Activated naive CD8-positive, alpha-beta T cell treated with anti-CD3 and anti-CD28 coated beads, Interleukin-2, amount 50 U/mL, for 24 hours (primary cell): ENCODE data around the gene MOCS1.

Experiments
- ATAC-seq: fragments of 150-1000 bp; cut with Tn5 transposase; one replicate; pipeline ENCODE4 v1.10.0; 2021
- DNase-seq: peaks from one replicate; pipeline ENCODE4 v3.0.0; 2021
- H3K27ac Mint-ChIP-seq: one replicate; pipeline ENCODE4 v1.8.0; 2021; ENCODE audit warnings: mild to moderate bottlenecking, mixed read lengths
- H3K27me3 Mint-ChIP-seq: one replicate; pipeline ENCODE4 v1.8.0; 2021; ENCODE audit warnings: mixed read lengths
- H3K36me3 Mint-ChIP-seq: one replicate; pipeline ENCODE4 v1.8.0; 2021; ENCODE audit warnings: low read depth, mixed read lengths
- H3K4me1 Mint-ChIP-seq: one replicate; pipeline ENCODE4 v1.8.0; 2021; ENCODE audit warnings: mixed read lengths
- H3K4me3 Mint-ChIP-seq: one replicate; pipeline ENCODE4 v1.8.0; 2021; ENCODE audit warnings: mild to moderate bottlenecking, moderate library complexity, mixed read lengths
- H3K9me3 Mint-ChIP-seq: one replicate; pipeline ENCODE4 v1.8.0; 2021; ENCODE audit warnings: mixed read lengths

MOCS1 gene

DNA sequence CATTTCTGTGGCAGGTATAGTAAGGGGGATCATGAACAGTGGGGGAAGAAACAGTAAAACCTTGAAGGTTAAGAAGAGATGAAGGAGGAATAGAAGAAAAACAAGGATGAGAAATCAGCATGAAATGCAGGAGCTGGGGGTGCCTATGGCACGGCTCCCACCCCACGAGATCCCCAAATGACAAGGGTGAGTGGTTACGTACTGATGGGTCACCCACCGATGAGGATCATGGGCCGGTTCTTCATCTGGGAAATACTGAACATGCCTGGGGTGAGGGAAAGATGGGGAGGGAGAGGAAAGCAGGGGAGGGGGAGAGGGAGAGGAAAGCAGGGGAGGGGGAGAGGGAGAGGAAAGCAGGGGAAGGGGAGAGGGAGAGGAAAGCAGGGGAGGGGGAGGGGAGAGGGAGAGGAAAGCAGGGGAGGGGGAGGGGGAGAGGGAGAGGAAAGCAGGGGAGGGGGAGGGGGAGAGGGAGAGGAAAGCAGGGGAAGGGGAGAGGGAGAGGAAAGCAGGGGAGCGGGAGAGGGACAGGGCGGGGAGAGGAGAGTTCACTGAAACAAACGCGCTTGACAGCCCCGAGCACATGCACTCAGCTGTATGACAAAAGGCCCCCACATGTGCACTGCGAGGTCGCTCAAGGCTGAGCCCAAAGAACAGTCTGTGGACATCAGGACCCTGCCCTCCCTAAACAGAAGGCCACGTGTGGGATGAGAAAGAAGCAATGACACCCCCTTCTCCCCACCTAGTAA, 25.3 kb downstream of the MOCS1 start:
- H3K4me1 Mint-ChIP-seq = no peaks in the 10 kb centered on the region
- H3K4me3 Mint-ChIP-seq = no peak overlapping the region
- no peaks in the 10 kb centered on the region for H3K27me3 Mint-ChIP-seq
- DNase-seq (no peak), ATAC-seq (no peak)
- H3K36me3 Mint-ChIP-seq = no peaks in the 10 kb centered on the region
- H3K27ac Mint-ChIP-seq = no peak overlapping the region
- no peaks in the 10 kb centered on the region for H3K9me3 Mint-ChIP-seq

DNA sequence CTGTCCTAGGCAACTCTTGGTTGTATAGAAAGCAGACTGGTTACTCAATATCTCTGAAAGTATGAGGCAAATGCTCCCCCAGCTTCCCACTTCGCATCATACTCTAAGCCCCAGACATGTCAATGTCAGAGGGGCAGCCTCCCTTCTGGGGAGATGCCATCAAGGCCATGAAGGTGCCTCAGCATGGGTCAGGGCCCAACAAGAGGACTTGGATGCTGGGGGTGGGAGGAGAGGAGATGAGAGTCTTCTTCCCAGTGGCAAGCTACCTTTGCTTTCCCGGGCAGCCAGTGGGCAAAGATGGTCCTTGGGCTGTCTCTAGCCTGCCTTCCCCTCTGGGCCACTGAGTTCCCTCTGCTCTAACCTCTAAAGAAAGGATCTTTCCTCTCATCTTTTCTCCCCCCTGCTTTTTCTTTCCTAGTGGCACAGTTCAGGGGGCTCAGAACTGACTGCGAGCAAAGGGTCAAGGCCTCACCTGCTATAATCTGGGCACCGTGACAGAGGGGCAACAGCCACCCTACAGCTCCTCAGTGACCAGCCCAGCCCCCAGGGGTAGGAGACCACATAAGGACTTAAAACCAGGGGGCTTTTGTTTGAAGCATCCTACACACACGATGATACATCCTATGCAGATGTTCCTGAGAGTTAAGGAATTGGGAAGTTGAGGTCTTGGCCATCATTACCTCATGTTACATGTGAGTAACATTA, 26.2 kb downstream of the MOCS1 start:
- Mint-ChIP-seq H3K4me3 (no peak overlapping the region), H3K4me1 (no peaks in the 10 kb centered on the region), H3K9me3 (no peaks in the 10 kb centered on the region), H3K27me3 (no peaks in the 10 kb centered on the region), H3K36me3 (no peaks in the 10 kb centered on the region), H3K27ac (no peak overlapping the region)
- ATAC-seq (no peak), DNase-seq (no peak)

DNA sequence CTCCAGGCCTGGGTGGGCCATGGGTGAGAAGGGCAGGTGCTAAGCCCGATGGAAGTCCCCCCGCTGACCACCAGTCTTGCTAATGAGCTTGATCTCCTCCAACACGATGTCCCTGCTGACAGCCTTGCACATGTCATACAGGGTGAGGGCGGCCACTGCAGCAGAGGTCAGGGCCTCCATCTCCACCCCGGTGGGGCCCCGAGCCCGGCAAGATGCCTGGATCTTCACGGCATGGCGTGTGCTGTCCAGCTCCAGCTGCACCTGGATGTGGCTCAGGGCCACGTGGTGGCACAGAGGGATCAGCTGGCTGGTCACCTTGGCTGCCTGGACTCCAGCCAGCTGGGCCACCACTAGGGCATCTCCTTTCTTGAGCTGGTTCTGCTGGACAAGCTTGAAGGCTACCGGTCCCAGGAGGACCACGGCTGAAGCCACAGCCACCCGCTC, 27.9 kb downstream of the MOCS1 start:
- no peak for ATAC-seq
- Mint-ChIP-seq H3K36me3 (no peaks in the 10 kb centered on the region), H3K4me3 (no peak overlapping the region), H3K9me3 (no peaks in the 10 kb centered on the region), H3K4me1 (no peaks in the 10 kb centered on the region), H3K27ac (no peak overlapping the region), H3K27me3 (no peaks in the 10 kb centered on the region)
- no peak for DNase-seq

DNA sequence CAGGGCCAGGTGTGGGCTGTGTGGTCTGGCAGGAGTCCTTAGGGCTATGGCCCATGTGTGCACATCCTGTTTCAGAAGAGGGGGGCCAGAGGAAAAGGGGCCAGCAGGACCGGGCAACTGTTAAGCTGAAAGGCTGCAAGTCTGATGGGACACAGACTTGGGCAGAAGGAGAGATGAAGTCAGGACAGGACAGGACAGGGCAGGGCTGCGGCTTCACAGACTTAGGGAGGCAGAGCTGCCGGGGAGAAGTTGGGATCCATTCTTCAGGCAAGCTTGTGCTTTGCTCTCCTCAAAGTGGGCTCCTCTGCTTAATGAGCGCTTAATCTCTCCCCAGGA, 28.7 kb downstream of the MOCS1 start:
- H3K4me1 Mint-ChIP-seq = no peaks in the 10 kb centered on the region
- H3K27ac Mint-ChIP-seq = no peak overlapping the region
- no peaks in the 10 kb centered on the region for H3K9me3 Mint-ChIP-seq
- no peak overlapping the region for H3K4me3 Mint-ChIP-seq
- H3K27me3 Mint-ChIP-seq = peaks cover 2% of the 10 kb centered on the region
- DNase-seq = no peak
- H3K36me3 Mint-ChIP-seq = no peaks in the 10 kb centered on the region
- ATAC-seq = no peak

DNA sequence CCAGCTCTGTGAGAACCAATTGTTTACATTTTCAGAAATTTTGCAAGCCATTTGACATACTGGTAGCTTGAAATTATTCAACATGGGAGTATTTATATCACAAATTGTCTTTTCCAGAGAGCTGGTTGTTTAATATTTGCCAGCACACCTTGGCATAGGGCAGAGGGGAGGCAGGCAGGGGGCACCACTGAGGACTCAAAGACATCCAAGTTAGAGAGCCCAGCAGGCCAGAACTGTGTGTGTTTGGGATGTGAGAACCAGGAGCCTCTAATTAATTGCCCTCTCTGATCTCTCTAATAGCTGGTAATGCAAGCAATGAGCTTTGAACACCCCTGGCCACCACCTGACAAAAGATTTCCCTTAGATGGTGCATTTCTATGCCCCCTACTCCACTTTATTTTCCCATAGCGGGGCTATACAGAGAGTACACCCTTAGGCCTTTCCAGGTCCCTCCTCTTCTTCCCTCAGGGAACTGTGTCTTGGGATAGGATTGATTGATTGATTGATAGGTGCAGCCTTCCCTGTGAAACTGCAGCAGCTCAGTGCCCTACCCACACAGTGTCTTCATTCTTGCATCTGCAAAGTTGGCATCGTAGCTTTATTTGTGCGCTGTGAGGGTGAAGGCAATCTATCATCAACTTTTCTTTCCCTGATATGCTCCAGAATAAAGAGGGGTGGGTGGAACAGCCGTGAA, 29.2 kb downstream of the MOCS1 start:
- no peak for ATAC-seq
- Mint-ChIP-seq H3K4me3 (no peak overlapping the region), H3K27ac (no peak overlapping the region), H3K27me3 (peaks cover 2% of the 10 kb centered on the region), H3K36me3 (no peaks in the 10 kb centered on the region), H3K9me3 (no peaks in the 10 kb centered on the region), H3K4me1 (no peaks in the 10 kb centered on the region)
- DNase-seq = no peak

DNA sequence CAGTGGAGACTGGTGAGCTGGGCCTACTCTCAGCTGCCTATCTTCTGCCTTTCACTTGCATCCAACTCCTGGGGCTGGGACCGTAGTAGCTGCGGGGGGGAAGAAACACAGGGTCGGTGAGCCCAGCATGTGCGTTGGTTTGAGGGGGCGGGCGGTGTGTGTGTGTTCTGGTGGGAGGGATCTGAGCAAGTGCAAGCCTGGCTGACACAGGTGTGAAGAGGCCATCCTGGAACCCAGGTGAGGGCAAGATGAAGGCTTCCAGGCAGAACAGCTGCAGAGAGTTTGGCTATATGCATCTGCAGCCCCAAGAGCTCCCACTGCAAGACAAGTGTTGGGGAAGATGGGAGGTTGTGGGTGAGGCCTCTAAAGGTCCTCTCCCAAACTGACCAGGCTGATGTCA, 30.6 kb downstream of the MOCS1 start:
- ATAC-seq = no peak
- H3K27ac Mint-ChIP-seq = no peak overlapping the region

DNA sequence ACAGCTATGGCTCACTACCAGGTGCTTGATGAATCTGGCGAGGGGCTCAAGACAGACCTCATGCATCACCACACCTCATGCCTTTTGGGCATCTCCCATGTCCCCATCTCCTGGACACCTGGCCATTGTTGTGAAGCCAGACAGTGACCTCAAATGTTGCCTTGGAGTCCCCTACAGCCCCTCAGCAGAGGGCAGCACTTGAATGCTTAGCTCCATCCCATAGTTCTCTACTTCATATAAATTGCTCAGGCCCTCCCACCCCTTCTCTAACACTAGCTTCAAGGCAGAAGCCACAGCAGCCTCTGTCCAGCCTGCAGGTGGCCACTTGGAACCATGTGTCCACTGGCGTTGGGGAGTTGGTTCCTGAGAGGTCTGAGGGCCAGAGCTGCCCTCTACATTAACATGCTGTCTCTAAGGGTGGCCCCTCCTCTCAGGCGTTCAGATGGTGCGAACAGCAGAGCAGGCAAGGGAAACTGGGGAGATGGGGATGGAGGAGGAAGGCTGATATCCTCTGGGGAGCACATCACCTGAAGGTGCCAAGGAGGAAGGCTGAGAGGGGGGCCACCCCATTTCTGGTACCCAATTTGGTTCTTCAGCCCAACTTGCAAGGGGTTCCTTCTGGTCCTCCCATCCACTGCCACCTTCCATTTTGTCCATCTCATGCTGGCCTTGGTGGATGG, 31.3 kb downstream of the MOCS1 start:
- Mint-ChIP-seq H3K27ac (no peak overlapping the region), H3K9me3 (no peaks in the 10 kb centered on the region), H3K4me3 (no peak overlapping the region), H3K4me1 (no peaks in the 10 kb centered on the region), H3K36me3 (no peaks in the 10 kb centered on the region), H3K27me3 (peaks cover 2% of the 10 kb centered on the region)
- ATAC-seq (no peak), DNase-seq (no peak)

More for the DNA sequence above, 30.6 kb downstream of the MOCS1 start:
- Mint-ChIP-seq H3K36me3 (no peaks in the 10 kb centered on the region), H3K9me3 (no peaks in the 10 kb centered on the region), H3K27me3 (peaks cover 2% of the 10 kb centered on the region), H3K4me1 (no peaks in the 10 kb centered on the region), H3K4me3 (no peak overlapping the region)
- DNase-seq = no peak

DNA sequence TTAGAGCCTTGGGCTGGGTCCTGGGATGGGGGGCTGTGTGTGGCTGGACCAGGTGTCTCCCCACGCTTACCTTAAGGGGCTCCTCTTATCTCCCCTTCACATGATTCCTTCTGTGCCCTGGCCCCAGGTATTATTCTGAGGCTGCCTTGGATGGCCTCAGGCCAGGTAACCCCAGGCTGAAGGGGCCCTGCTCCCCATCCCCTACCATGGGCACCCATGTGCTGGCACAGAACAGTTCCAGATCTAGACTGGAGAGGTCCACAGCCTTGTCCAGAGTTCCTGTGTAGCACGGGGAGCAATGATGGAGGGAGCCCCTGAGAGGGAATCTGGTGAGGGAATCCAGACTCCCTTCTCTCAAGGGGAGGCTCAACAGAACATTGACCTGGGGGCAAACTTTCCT, 32.1 kb downstream of the MOCS1 start:
- Mint-ChIP-seq H3K4me3 (no peak overlapping the region), H3K4me1 (no peaks in the 10 kb centered on the region), H3K27ac (no peak overlapping the region), H3K9me3 (no peaks in the 10 kb centered on the region), H3K27me3 (peaks cover 2% of the 10 kb centered on the region), H3K36me3 (no peaks in the 10 kb centered on the region)
- DNase-seq = no peak
- ATAC-seq = no peak

DNA sequence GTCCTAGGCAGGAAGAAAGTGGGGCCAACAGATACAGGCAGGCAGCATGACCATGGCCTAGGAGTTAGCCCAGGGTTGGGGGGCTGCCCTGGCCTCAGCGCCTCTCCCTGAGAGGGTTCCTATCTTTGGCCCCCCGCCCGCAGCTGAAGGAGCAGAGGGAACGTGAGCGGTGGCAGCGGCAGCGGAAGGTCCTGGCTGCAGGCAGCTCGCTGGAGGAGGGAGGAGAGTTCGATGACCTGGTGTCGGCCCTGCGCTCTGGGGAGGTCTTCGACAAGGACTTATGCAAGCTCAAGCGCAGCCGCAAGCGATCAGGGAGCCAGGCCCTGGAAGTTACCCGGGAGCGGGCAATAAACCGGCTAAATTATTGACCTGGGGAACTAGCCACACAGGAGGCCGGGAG, 32.6 kb downstream of the MOCS1 start:
- H3K4me1 Mint-ChIP-seq = no peaks in the 10 kb centered on the region
- peaks cover 3% of the 10 kb centered on the region for H3K27me3 Mint-ChIP-seq
- H3K4me3 Mint-ChIP-seq = no peak overlapping the region

DNA sequence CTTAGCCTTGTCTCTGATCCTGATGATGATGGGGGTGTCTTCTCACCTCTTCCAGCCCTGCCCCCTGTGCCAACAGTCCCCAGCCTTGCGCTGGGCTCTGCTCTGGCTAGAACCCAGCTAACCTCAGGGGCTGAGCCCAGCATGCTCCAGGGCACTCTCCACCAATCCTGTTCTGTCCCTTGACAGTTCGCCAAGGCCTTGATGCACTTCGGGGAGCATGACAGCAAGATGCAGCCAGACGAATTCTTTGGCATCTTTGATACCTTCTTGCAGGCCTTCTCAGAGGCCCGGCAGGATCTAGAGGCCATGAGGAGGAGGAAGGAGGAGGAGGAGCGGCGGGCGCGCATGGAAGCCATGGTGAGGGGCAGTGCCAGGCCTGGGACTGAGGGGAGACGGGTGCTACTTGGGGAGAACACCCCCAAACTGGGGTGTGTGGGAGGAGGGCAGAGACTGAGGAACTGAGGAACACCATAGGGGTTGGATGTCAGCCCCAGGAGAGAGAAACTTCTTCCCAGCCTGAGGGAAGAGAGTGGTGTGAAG, 33.1 kb downstream of the MOCS1 start:
- Mint-ChIP-seq H3K27me3 (peaks cover 3% of the 10 kb centered on the region), H3K9me3 (no peaks in the 10 kb centered on the region), H3K36me3 (no peaks in the 10 kb centered on the region), H3K27ac (no peak overlapping the region), H3K4me1 (no peaks in the 10 kb centered on the region), H3K4me3 (no peak overlapping the region)
- DNase-seq (no peak), ATAC-seq (no peak)

More for the DNA sequence above, 32.6 kb downstream of the MOCS1 start:
- no peaks in the 10 kb centered on the region for H3K36me3 Mint-ChIP-seq
- H3K27ac Mint-ChIP-seq = no peak overlapping the region
- H3K9me3 Mint-ChIP-seq = no peaks in the 10 kb centered on the region
- DNase-seq (no peak), ATAC-seq (no peak)

DNA sequence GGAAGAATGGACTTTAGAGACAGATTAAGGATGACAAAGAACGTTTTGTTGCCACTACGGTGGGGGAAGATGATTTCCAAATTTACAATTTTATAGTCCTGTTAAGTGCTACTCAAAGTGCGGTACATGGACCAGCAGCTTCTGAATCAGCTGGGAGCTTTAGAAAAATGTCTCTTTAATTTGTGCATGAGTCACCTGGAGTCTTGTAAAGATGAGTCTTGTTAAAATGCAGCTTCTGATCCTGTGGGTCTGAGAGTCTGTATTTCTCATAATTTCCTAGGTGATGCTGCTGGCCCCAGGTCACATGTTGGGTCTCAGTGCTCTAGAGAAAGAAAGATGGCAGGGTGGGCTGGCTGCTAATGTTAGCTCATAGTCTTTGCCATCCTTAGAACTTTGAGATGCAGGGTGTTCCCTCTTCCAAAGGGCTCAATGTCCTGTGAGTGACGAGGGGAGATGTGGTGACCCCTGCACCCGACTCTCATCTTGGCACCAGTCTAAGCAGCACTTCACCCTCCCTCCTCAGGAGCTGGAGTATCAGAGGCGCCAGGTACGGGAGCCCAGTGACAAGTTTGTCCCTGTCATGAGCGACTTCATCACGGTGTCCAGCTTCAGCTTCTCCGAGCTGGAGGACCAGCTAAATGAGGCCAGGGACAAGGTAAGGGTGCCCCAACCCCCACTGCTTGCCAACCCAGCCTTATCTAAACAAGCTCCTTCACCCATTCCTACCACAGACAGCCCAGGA, 34.5 kb downstream of the MOCS1 start:
- no peak for ATAC-seq

DNA sequence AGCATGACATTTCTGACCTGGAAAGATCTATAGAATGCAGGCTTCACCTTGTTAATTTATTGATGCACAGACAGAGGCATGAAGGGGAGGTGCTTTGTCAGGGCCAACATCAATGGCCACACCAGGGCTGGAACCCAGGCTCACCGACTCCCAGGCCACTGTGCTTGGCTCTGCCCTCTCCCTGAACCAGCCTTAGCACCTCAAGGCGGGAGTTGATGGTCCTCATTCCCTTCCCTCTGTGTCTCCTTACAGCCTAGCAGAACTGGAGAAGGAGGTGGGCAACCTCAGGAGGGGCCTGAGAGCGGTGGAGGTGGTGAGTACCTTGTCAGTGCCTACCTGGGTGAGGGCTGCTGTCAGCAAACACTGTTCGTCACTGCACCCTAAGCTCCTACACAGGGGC, 35.6 kb downstream of the MOCS1 start:
- no peak for DNase-seq
- H3K27ac Mint-ChIP-seq = no peak overlapping the region

More for the DNA sequence above, 34.5 kb downstream of the MOCS1 start:
- Mint-ChIP-seq H3K27ac (no peak overlapping the region), H3K4me1 (no peaks in the 10 kb centered on the region), H3K4me3 (no peak overlapping the region), H3K36me3 (no peaks in the 10 kb centered on the region), H3K27me3 (peaks cover 3% of the 10 kb centered on the region), H3K9me3 (no peaks in the 10 kb centered on the region)
- DNase-seq = no peak

DNA sequence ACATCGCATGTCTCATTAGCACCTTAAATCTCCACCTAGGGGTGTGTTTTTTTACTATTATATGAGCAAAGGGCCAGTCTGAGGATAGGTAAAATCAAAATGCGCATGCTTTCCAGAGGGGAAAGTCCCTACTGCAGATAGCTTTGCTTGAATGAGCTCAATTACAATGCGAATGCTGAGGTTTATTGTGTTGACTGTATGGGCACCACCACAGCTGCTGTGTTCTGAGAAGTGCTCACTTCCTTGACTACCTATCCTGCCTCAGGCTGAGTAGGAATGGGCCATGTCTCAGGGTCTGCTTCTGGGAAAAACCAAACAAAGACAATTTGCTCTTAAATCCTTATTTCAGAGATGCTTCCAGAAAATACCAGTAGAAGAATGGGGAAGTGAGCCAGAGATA, 36.6 kb downstream of the MOCS1 start:
- H3K4me1 Mint-ChIP-seq = no peaks in the 10 kb centered on the region
- DNase-seq = no peak
- H3K27ac Mint-ChIP-seq = no peak overlapping the region
- H3K4me3 Mint-ChIP-seq = no peak overlapping the region
- H3K27me3 Mint-ChIP-seq = peaks cover 3% of the 10 kb centered on the region
- no peak for ATAC-seq
- H3K9me3 Mint-ChIP-seq = no peaks in the 10 kb centered on the region
- H3K36me3 Mint-ChIP-seq = no peaks in the 10 kb centered on the region

More for the DNA sequence above, 35.6 kb downstream of the MOCS1 start:
- no peaks in the 10 kb centered on the region for H3K36me3 Mint-ChIP-seq
- no peak for ATAC-seq
- H3K27me3 Mint-ChIP-seq = peaks cover 3% of the 10 kb centered on the region
- H3K4me3 Mint-ChIP-seq = no peak overlapping the region
- no peaks in the 10 kb centered on the region for H3K9me3 Mint-ChIP-seq
- no peaks in the 10 kb centered on the region for H3K4me1 Mint-ChIP-seq

DNA sequence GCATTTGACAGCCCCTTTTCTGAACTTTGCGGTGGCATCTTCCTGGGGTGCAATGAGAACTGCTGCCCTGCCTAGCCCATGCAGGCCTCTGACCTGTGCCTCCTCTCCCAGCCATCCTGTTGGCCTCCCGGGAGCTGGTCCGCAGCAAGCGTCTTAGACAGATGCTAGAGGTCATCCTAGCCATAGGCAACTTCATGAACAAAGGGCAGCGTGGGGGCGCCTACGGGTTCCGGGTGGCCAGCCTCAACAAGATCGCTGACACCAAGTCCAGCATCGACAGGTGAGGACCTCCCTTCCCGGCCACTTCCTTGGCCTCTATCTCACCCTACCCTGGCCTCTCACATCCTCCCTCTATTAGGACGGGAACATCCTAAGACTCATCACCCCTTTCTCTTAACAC, 37.6 kb downstream of the MOCS1 start:
- no peak overlapping the region for H3K4me3 Mint-ChIP-seq
- no peaks in the 10 kb centered on the region for H3K36me3 Mint-ChIP-seq
- DNase-seq = no peak
- no peaks in the 10 kb centered on the region for H3K4me1 Mint-ChIP-seq
- ATAC-seq = no peak
- H3K27ac Mint-ChIP-seq = no peak overlapping the region
- H3K9me3 Mint-ChIP-seq = no peaks in the 10 kb centered on the region
- peaks cover 3% of the 10 kb centered on the region for H3K27me3 Mint-ChIP-seq
